ENCODE results near the gene MAP2K6. TPM values are rescaled to one million over a fixed set of nuclear protein-coding genes. Genes with fewer than 3 reads are reported as not detected.

The MAP2K6 gene
- total and polyA plus RNA-seq, 10 of the 15 experiments (the other 5 are each of a cell fraction or from before 2014, with no cell fraction given): 15.6 to 70.3 (median 22.9) TPM

DNA sequence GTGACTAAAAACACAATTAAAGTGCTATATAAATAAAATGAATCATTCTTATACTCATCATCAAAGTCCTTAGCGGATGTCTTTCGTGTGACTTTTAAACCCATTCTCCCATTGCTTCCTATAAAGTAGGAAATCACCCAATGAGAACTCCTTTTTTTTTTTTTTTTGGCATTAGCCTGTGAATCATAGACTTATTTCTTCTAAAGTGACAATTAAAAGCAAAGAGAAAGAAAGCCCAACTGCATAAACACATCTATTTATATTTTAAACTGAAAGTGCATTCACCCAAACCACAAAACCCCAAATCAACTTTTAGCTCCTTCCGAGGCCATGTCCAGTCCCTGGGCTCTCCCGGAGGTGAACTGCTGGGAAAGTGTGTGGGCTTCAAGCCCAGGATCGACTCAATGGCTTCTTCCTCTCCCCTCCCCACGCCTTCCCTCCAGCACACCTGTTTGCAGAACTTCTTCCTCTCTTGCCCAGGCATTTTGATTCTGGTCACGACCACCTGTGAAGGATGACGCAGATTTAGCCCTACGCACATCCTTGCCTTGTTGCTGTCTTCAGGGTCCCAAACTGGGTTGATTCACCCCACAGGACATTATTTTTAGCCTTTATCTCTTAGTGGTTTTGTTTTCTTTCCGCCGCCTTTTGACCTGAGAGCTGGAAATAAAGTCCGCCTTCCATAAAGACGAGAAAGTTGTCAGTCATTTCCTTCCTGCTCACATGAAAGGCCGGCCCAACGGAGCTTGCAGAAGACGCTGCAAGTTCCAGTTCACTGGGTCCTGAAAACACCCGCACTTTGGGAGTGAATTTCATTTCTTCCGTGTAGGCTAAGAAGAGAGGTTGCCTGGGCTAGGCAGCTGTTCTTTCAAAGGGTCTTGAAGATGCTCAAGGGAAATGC is 166.8 kb downstream of the MAP2K6 start:
- peak; percentile 88 for ATAC-seq
- Histone ChIP-seq H3K27me3 (replicated peaks in 1 of 2; ENCODE audit: control insufficient read depth in 2 of 2, insufficient read depth in 2 of 2, low read length in 1 of 2) (peaks cover 0 to 6% of the 10 kb centered on the region in 2 experiments; a peak in 1 of 4 replicates), H3K9ac (ENCODE audit: control insufficient read depth, insufficient read depth, low read length) (no peak overlapping the region), H3K79me2 (ENCODE audit: control insufficient read depth, insufficient read depth, low read length) (no peaks in the 10 kb centered on the region), H3K4me2 (ENCODE audit: control insufficient read depth, insufficient read depth) (peak overlapping the region; percentile 81), H4K20me1 (ENCODE audit: control insufficient read depth, insufficient read depth) (no peaks in the 10 kb centered on the region), H3K36me3 (ENCODE audit: control insufficient read depth in 2 of 2, insufficient read depth in 2 of 2, low read length in 1 of 2) (no peaks in the 10 kb centered on the region), H2AFZ (ENCODE audit: control insufficient read depth, low read depth, low read length) (peak overlapping the region; percentile 43; the same call in 1 of the 2 replicates), H3K27ac (ENCODE audit: control insufficient read depth, insufficient read depth) (no peak overlapping the region), H3K4me1 (ENCODE audit: control insufficient read depth, insufficient read depth, low read length) (peaks cover 10% of the 10 kb centered on the region), H3K9me3 (replicated peaks; ENCODE audit: control insufficient read depth, insufficient read depth, low read length) (no peaks in the 10 kb centered on the region), H3K4me3 (peak overlapping the region; percentile 57; the same call in 1 of the 2 replicates)
- intact Hi-C loops (cut with micrococcal nuclease; ENCODE audit: unreplicated experiment) (no loop called here), in situ Hi-C loops (cut with MboI) (no loop called here)
- DNase-seq (ENCODE audit: low read depth, low spot score): peak; percentile 39
- POLR2A ChIA-PET: no interaction called here
- BruUV-seq (replicated peaks): no TSS peak
- RAD21 ChIA-PET (ENCODE audit: unreplicated experiment): no interaction called here
- WGBS (ENCODE audit: insufficient coverage, insufficient replicate concordance, low lambda C conversion rate, missing lambda C conversion rate): 5% methylated on average over 18 of the region's 18 CpGs
- CTCF ChIA-PET: interaction anchor here (1.0 to 2.2 kb wide), 2 partner anchors 26 to 972 kb away, joined by 3 to 11 read pairs; no protein-coding TSS in a partner anchor
- SMC1A ChIA-PET (ENCODE audit: uncharacterized antibody, unreplicated experiment): interaction anchor here (1.4 kb wide), 1 partner anchor 20 kb away, joined by 3 read pairs; no protein-coding TSS in a partner anchor
- FAIRE-seq: peak; percentile 41
- TF ChIP-seq ZBED1 (IDR thresholded peaks at IDR 0.05; ENCODE audit: borderline replicate concordance) (0 out of 2 replicates have a peak, but pooled peaks have one; percentile 15), FOXK2 (IDR thresholded peaks at IDR 0.05) (no peak), CREB1 (IDR thresholded peaks at IDR 0.05; ENCODE audit: low read depth) (peak; percentile 45; the same call in 1 of the 2 replicates), MTA3 (IDR thresholded peaks at IDR 0.05; ENCODE audit: borderline replicate concordance, low read length) (peak; percentile 78; the same call in 1 of the 2 replicates), IKZF2 (IDR thresholded peaks at IDR 0.05) (peak; percentile 70 to 79), RB1 (IDR thresholded peaks at IDR 0.05; ENCODE audit: borderline replicate concordance) (no peak), IKZF1 (conservative IDR thresholded peaks at IDR 0.05) (peak; percentile 56), MEF2B (IDR thresholded peaks at IDR 0.05; ENCODE audit: partially characterized antibody, poor library complexity, severe bottlenecking) (peak; percentile 62), DPF2 (IDR thresholded peaks at IDR 0.05) (peak; percentile 52; the same call in 1 of the 2 replicates), NR2F1 (conservative IDR thresholded peaks at IDR 0.05) (peak; percentile 37; the same call in 1 of the 2 replicates), CHD1 (IDR thresholded peaks at IDR 0.05; ENCODE audit: low read depth, low read length) (no peak), BCL11A (IDR thresholded peaks at IDR 0.05; ENCODE audit: low read depth, low read length) (no peak), SP1 (IDR thresholded peaks at IDR 0.05; ENCODE audit: low read depth, low read length) (no peak), ATF2 (IDR thresholded peaks at IDR 0.05; ENCODE audit: low read length) (peak; percentile 42; the same call in 1 of the 2 replicates), PKNOX1 (IDR thresholded peaks at IDR 0.05) (peak; percentile 43; the same call in 1 of the 2 replicates), TCF12 (IDR thresholded peaks at IDR 0.05; ENCODE audit: low read depth, low read length) (peak; percentile 72), MEF2A (IDR thresholded peaks at IDR 0.05; ENCODE audit: insufficient read depth, low read depth, low read length) (peak; percentile 4; the same call in 1 of the 2 replicates), NFIC (IDR thresholded peaks at IDR 0.05; ENCODE audit: low read depth, low read length) (peak; percentile 77), POU2F2 (IDR thresholded peaks at IDR 0.05; ENCODE audit: borderline replicate concordance, low read depth, low read length) (no peak), CREM (IDR thresholded peaks at IDR 0.05; ENCODE audit: low read depth) (peak; percentile 76), EGR1 (IDR thresholded peaks at IDR 0.05; ENCODE audit: borderline replicate concordance in 1 of 2, low read depth in 2 of 2, low read length in 2 of 2) (0 out of 3 replicates have a peak, but pooled peaks of 1 of the 2 experiments have one; percentile 1)
